Measurements from ENCODE around the gene CCN6. TPM values are rescaled to one million over a fixed set of nuclear protein-coding genes. Genes with fewer than 3 reads are reported as not detected.

CCN6 gene
- total RNA-seq, 2 experiments from 2014 or later: not detected

DNA sequence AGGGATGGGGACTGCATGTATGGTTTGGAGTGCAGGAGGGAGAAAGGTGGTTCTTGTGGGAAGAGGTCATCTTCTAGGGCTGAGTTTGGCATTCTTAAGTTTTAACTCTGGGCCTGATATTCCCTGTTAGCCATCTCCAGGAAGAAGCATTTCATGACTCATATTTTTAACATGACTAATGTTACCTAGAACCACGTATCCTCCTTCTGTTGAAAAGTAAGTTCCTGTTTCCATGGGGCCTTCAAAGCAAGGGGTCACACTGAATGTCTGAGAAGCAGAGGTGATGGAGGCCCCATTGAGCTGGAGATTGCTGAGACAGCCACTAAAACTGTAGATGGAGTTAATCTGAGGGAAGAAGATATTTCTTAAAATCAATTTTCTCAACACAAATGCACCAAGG lies 63.6 kb downstream of the CCN6 start:
- H3K4me1 Mint-ChIP-seq (ENCODE audit: low read depth): no peaks in the 10 kb centered on the region
- intact Hi-C loops (cut with DNase I, micrococcal nuclease): no loop called here
- no peak overlapping the region for H3K4me3 ChIP-seq (ENCODE audit: low read length)
- H3K4me1 ChIP-seq (ENCODE audit: insufficient read depth, low read length): no peaks in the 10 kb centered on the region
- no peak overlapping the region for H3K27ac Mint-ChIP-seq
- no peaks in the 10 kb centered on the region for H3K9me3 Mint-ChIP-seq
- peaks cover 0 to 10% of the 10 kb centered on the region in 2 experiments for H3K27me3 ChIP-seq (ENCODE audit: control insufficient read depth in 1 of 2, insufficient read depth in 2 of 2, low read length in 2 of 2)
- H3K36me3 Mint-ChIP-seq (ENCODE audit: low read depth): no peaks in the 10 kb centered on the region
- DNase-seq (peak in 1 of 14 experiments; percentile 5), ATAC-seq (ENCODE audit: poor library complexity) (no peak)
- peaks cover 18% of the 10 kb centered on the region for H3K27me3 Mint-ChIP-seq
- H3K36me3 ChIP-seq (ENCODE audit: insufficient read depth, low read length): no peaks in the 10 kb centered on the region
- ChIA-PET CTCF (no interaction called here), POLR2A (interaction anchor here (1.1 kb wide), 1 partner anchor 30 kb away, joined by 4 read pairs; the partner anchor contains the start of genes FAM229B and TUBE1)
- no peak for TF ChIP-seq CTCF (IDR thresholded peaks at IDR 0.05)
- H3K9me3 ChIP-seq (ENCODE audit: control insufficient read depth in 1 of 2, insufficient read depth in 1 of 2, low read length in 2 of 2): no peaks in the 10 kb centered on the region
- no peak overlapping the region for H3K4me3 Mint-ChIP-seq
- no peak overlapping the region for H3K27ac ChIP-seq (ENCODE audit: low read depth in 1 of 2, low read length in 2 of 2)

DNA sequence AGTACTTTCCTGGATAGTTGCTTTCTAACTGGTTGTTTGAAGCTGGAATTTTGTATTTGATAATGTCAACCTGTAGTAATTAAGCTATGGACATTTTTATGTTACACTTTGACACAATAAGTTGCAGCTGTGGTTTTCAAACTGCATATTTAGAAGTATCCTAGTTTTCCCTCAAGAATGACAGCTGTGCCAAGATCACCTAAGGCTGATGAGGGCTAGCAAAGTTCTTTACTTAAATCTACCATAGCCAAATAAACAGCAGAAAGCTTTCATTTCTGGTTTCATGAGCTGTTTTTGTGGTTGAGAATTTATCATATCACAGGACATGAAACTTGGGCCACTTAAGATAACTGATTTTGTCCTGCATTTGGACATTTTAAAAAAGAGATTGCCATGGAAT lies 64.1 kb downstream of the CCN6 start:
- Mint-ChIP-seq H3K4me1 (ENCODE audit: low read depth) (no peaks in the 10 kb centered on the region), H3K27ac (no peak overlapping the region), H3K36me3 (ENCODE audit: low read depth) (no peaks in the 10 kb centered on the region), H3K27me3 (peaks cover 18% of the 10 kb centered on the region), H3K9me3 (no peaks in the 10 kb centered on the region), H3K4me3 (no peak overlapping the region)
- Histone ChIP-seq H3K27me3 (ENCODE audit: control insufficient read depth in 1 of 2, insufficient read depth in 2 of 2, low read length in 2 of 2) (peaks cover 0 to 10% of the 10 kb centered on the region in 2 experiments), H3K36me3 (ENCODE audit: insufficient read depth, low read length) (no peaks in the 10 kb centered on the region), H3K9me3 (ENCODE audit: control insufficient read depth in 1 of 2, insufficient read depth in 1 of 2, low read length in 2 of 2) (no peaks in the 10 kb centered on the region), H3K27ac (ENCODE audit: low read depth in 1 of 2, low read length in 2 of 2) (no peak overlapping the region), H3K4me3 (ENCODE audit: low read length) (no peak overlapping the region), H3K4me1 (ENCODE audit: insufficient read depth, low read length) (no peaks in the 10 kb centered on the region)
- intact Hi-C loops (cut with DNase I, micrococcal nuclease): no loop called here
- ATAC-seq (ENCODE audit: poor library complexity) (no peak), DNase-seq (no peak)
- ChIA-PET POLR2A (interaction anchor here (1.1 kb wide), 1 partner anchor 31 kb away, joined by 4 read pairs; the partner anchor contains the start of genes FAM229B and TUBE1), CTCF (no interaction called here)
- TF ChIP-seq CTCF (IDR thresholded peaks at IDR 0.05): no peak

Other genes with a start within 250 kb of the CCN6 start
- 100 to 1,000 TPM; 419 TPM for gene FYN, start 180.7 kb upstream of the CCN6 start, total RNA-seq
- 10 to 100 TPM; 28.2 to 30.8 TPM for gene TUBE1, start 33.4 kb downstream of the CCN6 start, total RNA-seq
- gene FAM229B, start 33.5 kb downstream of the CCN6 start, total RNA-seq: 1 to 10 TPM; 3.6 to 4.4 TPM
- gene LAMA4, start 200.5 kb downstream of the CCN6 start, total RNA-seq: not detected